ENCODE data around the gene DMRT1.

- TF ChIP-seq TAF1 (IDR thresholded peaks at IDR 0.05; ENCODE audit: borderline replicate concordance, low read depth, low read length) (no peak), POLR2A (IDR thresholded peaks at IDR 0.05; ENCODE audit: low read depth, low read length) (no peak), POLR2AphosphoS5 (IDR thresholded peaks at IDR 0.05; ENCODE audit: low read depth, low read length) (no peak)
Measured at GRCh38 chr9:981491-981898, 140.0 kb downstream of the DMRT1 start.

Measured in GM12892 (cell line).